Panc1 (cell line): ENCODE measurements around the gene TECR. TPM values are rescaled to one million over a fixed set of nuclear protein-coding genes. Genes with fewer than 3 reads are reported as not detected.

ENCODE experiments used
- ATAC-seq: fragments of 200-7000 bp; cut with Tn5 transposase; 2 replicates; pipeline ENCODE4 v1.9.1; 2020; ENCODE audit warnings: mild to moderate bottlenecking, moderate library complexity
- BruUV-seq: library from RNA; stranded (reverse); fragments of 400-500 nt; replicated peaks from 2 replicates; lab custom pipeline; 2021; lab: Mats Ljungman, UMichigan
- CTCF ChIA-PET: fragments of 300-600 bp; sonication (Branson Sonifier 250); formaldehyde crosslinking; loops from one replicate; lab custom pipeline; 2022; ENCODE audit warnings: antibody characterized with exemption; lab: Charles Lee
- POLR2A ChIA-PET: fragments of 300-600 bp; sonication (Branson Sonifier 250); formaldehyde crosslinking; loops from one replicate; lab custom pipeline; 2022; ENCODE audit warnings: antibody characterized with exemption; lab: Charles Lee
- DNase-seq: peaks from one replicate; pipeline ENCODE4 v3.0.0-alpha.2; 2010; ENCODE audit warnings: low read depth, low spot score
- H3K27ac ChIP-seq: 2 replicates; pipeline ENCODE4 v1.5.1; 2011; ENCODE audit warnings: mild to moderate bottlenecking, low read length, inconsistent platforms
- H3K27me3 ChIP-seq: fragments of 200-500 bp; sonication (Bioruptor generic); 2 replicates; pipeline ENCODE4 v1.6.0; 2014; ENCODE audit warnings: low read length, inconsistent platforms; ENCODE audit not compliant: control insufficient read depth, insufficient read depth
- H3K36me3 ChIP-seq: fragments of 200-500 bp; sonication (Bioruptor generic); 2 replicates; pipeline ENCODE4 v1.5.1; 2014; ENCODE audit warnings: inconsistent platforms, mild to moderate bottlenecking, low read length, moderate library complexity; ENCODE audit not compliant: control insufficient read depth, insufficient read depth
- H3K4me1 ChIP-seq: 2 replicates; pipeline ENCODE4 v1.5.1; 2011; ENCODE audit warnings: inconsistent platforms, mild to moderate bottlenecking, low read length, moderate library complexity; ENCODE audit not compliant: control insufficient read depth, insufficient read depth
- H3K4me3 ChIP-seq, 2 experiments: 2 replicates each; pipeline ENCODE4 v1.5.1; 2011 to 2012; ENCODE audit warnings: low read depth in 2 of 2, low read length in 2 of 2, mild to moderate bottlenecking in 2 of 2, inconsistent platforms in 1 of 2, moderate library complexity in 1 of 2
- H3K9me3 ChIP-seq: fragments of 200-500 bp; sonication (Bioruptor generic); 2 replicates; pipeline ENCODE4 v1.5.1; 2014; ENCODE audit warnings: low read depth, mild to moderate bottlenecking, inconsistent platforms, low read length, moderate library complexity; ENCODE audit not compliant: control insufficient read depth, insufficient read depth
- POLR2AphosphoS5 ChIP-seq: IDR thresholded peaks from 2 replicates; pipeline ENCODE4 v1.6.1; 2012; ENCODE audit warnings: mild to moderate bottlenecking, low read depth, low read length, moderate library complexity
- REST ChIP-seq, 2 experiments: IDR thresholded peaks; 2 replicates each; pipeline ENCODE4 v1.6.1; 2011 to 2012; ENCODE audit warnings: low read depth in 2 of 2, control low read depth in 1 of 2, low read length in 1 of 2, mild to moderate bottlenecking in 1 of 2, moderate library complexity in 1 of 2; ENCODE audit not compliant: insufficient read depth in 1 of 2
- SIN3A ChIP-seq: IDR thresholded peaks from 2 replicates; pipeline ENCODE4 v1.6.1; 2012; ENCODE audit warnings: low read depth, mild to moderate bottlenecking, low read length, moderate library complexity, borderline replicate concordance; ENCODE audit not compliant: insufficient read depth
- TCF7L2 ChIP-seq: IDR thresholded peaks from 2 replicates; pipeline ENCODE4 v1.6.1; 2011; ENCODE audit warnings: mild to moderate bottlenecking, low read depth, low read length, inconsistent platforms
- in situ Hi-C: cut with HindIII; loops from 2 replicates; pipeline ENCODE4 v1.10.0; 2016; ENCODE audit warnings: low sequenced_read_pairs, low pct_unique_long_range_greater_than_20kb
- intact Hi-C: fragments of 100-400 bp; cut with micrococcal nuclease; formaldehyde crosslinking; loops from one replicate; pipeline ENCODE4 v1.10.0; 2022; ENCODE audit not compliant: unreplicated experiment
- total RNA-seq: library from RNA; stranded (reverse); gene quantifications from one replicate; pipeline ENCODE4 v1.2.1, GENCODE V29; 2021; ENCODE audit not compliant: unreplicated experiment
- TF ChIP-seq, protein P1 (sequence below): fragments of 450-650 bp; IDR thresholded peaks from 2 replicates; pipeline ENCODE4 v1.5.1; 2017; ENCODE audit warnings: mild to moderate bottlenecking

Gene TECR
- total RNA-seq, 1 experiment from 2014 or later: 233 TPM

DNA sequence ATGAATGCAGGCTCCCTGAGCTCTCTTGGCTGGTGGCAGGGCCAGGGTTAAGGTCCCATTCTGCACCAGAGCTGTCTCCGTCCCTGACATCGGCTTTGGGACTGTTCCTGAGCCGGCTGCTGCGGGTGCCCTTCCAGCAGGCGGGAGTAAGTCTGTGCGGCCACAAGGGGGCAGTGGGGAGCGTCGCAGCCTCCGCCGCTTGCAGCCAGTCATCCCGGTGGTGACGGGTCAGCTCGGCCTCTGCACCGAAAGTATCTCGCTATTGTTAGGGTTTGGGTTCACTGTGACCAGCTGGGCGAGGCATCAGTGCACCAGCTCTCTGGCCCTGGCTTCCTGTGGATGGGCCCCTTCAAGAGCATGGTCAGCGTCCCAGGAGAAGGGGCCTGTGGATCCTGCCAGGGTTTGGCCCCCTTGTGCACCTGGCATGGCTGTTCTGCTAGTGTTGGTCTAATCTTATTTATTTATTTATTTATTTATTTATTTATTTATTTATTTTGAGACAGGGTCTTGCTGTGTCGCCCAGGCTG, 27.3 kb downstream of the TECR start:
- Histone ChIP-seq H3K36me3 (no peaks in the 10 kb centered on the region), H3K9me3 (no peaks in the 10 kb centered on the region), H3K27me3 (no peaks in the 10 kb centered on the region), H3K27ac (peak overlapping the region; percentile 72), H3K4me1 (peaks cover 63% of the 10 kb centered on the region), H3K4me3 (peak overlapping the region in 1 of 2 experiments; percentile 37; a peak in 2 of 4 replicates)
- intact Hi-C loops: no loop called here
- in situ Hi-C loops: no loop called here
- ChIA-PET CTCF (interaction anchor here (0.6 to 1.0 kb wide), 3 partner anchors 9 to 67 kb away, joined by 3 to 11 read pairs (median 3); partner anchors contain the start of gene NDUFB7), POLR2A (interaction anchor here (0.6 kb wide), 2 partner anchors 20 to 136 kb away, joined by 3 to 5 read pairs; no protein-coding TSS in a partner anchor)
- TF ChIP-seq SIN3A: no peak
- TF ChIP-seq POLR2AphosphoS5: no peak
- no peak for TF ChIP-seq REST (IDR thresholded peaks at IDR 0.05; ENCODE audit: insufficient read depth in 1 of 2, low read depth in 2 of 2, low read length in 1 of 2)
- TF ChIP-seq TCF7L2: no peak
- TF ChIP-seq, protein P1, sequence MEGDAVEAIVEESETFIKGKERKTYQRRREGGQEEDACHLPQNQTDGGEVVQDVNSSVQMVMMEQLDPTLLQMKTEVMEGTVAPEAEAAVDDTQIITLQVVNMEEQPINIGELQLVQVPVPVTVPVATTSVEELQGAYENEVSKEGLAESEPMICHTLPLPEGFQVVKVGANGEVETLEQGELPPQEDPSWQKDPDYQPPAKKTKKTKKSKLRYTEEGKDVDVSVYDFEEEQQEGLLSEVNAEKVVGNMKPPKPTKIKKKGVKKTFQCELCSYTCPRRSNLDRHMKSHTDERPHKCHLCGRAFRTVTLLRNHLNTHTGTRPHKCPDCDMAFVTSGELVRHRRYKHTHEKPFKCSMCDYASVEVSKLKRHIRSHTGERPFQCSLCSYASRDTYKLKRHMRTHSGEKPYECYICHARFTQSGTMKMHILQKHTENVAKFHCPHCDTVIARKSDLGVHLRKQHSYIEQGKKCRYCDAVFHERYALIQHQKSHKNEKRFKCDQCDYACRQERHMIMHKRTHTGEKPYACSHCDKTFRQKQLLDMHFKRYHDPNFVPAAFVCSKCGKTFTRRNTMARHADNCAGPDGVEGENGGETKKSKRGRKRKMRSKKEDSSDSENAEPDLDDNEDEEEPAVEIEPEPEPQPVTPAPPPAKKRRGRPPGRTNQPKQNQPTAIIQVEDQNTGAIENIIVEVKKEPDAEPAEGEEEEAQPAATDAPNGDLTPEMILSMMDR: peak; percentile 94
- DNase-seq: no peak
- peak; percentile 74 for ATAC-seq
- no TSS peak for BruUV-seq

DNA sequence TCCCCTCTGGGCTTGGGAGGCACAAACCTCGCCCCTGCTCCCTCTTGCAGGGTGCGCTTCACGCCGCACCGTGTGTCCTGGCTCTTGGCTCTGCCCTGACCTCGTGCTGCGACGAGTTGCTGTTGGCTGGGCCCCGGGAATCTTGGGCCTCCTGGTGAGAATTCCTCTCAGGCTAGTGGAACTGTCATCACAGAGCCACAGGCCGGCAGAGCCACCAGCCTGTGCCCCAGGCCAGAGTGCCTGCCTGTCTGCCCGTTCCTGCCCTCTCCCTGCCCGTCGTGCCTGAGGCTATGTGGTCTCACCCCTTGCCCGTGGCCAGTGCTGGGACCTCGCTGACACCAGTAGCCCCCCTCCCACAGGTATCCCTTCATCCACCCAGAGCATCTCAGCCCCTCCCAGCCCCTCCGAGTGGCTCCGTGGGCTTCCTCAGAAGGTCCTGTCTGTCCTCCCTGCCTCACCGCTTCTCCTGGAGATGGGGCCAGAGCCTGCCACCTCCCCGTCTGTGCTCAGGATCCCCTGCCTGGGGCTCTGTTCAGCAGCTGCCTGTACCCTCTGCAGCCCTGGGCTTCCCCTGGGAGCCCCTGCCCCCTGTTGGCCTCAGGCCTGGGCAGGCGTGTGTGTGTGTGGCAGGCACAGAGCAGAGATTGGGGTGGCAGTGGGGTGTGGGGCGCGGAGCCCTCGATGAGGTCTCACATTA, 29.1 kb downstream of the TECR start:
- H3K4me1 ChIP-seq: peaks cover 72% of the 10 kb centered on the region
- intact Hi-C loops: no loop called here
- H3K27me3 ChIP-seq: no peaks in the 10 kb centered on the region
- ATAC-seq: peak; percentile 10; the same call in 1 of the 2 replicates
- CTCF ChIA-PET: no interaction called here
- no peaks in the 10 kb centered on the region for H3K36me3 ChIP-seq
- BruUV-seq: no TSS peak
- H3K27ac ChIP-seq: peak overlapping the region; percentile 76
- in situ Hi-C loops: no loop called here
- H3K9me3 ChIP-seq: no peaks in the 10 kb centered on the region
- POLR2A ChIA-PET: no interaction called here
- no peak overlapping the region for H3K4me3 ChIP-seq
- TF ChIP-seq, protein P1: no peak
- no peak for TF ChIP-seq TCF7L2
- no peak for TF ChIP-seq REST (IDR thresholded peaks at IDR 0.05; ENCODE audit: insufficient read depth in 1 of 2, low read depth in 2 of 2, low read length in 1 of 2)
- no peak for TF ChIP-seq SIN3A
- TF ChIP-seq POLR2AphosphoS5: no peak
- DNase-seq: no peak
